HG02885 (cell line): ENCODE data around the gene SLC22A5.
"Not testable (repeated sequence)": the region's sequence is repeated elsewhere in the genome, so short reads cannot be mapped to it uniquely, and the experiment has no call there.

ENCODE experiments used
- ATAC-seq: cut with Tn5 transposase; IDR thresholded peaks from one replicate; pipeline ENCODE4 v1.9.1; 2021; ENCODE audit warnings: mild to moderate bottlenecking; ENCODE audit not compliant: unreplicated experiment, poor library complexity

Gene SLC22A5

DNA sequence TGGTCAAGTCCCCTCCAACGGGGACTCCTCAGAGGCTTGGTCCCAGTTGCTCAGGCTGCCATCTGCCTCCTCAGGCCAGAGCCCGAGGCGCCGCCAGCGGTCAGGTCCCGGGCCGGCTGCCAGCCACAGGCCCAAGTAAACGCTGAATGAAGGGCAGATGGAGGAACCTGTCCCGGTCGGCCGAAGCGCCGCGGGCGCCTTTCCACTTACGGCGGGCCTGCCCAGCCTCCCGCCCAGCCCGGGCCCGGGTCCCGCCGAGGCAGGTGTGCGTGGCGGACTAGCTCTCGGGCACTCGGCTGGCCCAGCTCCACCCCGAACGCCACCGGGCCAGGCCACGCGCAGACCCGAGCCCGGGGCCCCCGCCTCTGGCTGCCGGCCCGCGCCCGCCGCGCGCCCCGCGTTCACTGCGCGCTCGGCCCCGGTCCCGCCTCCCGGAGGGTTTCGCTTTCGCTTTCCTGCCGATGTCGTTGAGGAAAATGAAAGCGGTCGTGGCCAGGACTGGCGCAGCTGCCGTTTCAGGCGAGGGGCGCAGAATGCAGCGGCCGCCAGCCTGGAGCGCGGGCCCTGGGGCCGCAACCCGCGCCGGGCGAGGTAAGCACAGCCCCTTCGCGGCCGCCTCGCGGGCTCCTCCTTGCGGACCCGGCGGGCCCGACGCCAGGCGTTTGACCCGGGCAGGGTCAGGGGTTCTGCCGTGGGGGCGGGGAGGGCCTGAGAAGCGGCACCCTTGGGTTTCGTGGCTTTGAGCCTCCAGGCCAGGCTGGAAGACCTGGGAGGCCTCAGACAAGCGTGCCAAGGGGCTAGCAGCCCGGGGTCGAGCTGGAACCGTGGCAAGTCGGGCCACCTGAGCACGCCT is 41.2 kb downstream of the SLC22A5 start:
- ATAC-seq = peak; percentile 74

DNA sequence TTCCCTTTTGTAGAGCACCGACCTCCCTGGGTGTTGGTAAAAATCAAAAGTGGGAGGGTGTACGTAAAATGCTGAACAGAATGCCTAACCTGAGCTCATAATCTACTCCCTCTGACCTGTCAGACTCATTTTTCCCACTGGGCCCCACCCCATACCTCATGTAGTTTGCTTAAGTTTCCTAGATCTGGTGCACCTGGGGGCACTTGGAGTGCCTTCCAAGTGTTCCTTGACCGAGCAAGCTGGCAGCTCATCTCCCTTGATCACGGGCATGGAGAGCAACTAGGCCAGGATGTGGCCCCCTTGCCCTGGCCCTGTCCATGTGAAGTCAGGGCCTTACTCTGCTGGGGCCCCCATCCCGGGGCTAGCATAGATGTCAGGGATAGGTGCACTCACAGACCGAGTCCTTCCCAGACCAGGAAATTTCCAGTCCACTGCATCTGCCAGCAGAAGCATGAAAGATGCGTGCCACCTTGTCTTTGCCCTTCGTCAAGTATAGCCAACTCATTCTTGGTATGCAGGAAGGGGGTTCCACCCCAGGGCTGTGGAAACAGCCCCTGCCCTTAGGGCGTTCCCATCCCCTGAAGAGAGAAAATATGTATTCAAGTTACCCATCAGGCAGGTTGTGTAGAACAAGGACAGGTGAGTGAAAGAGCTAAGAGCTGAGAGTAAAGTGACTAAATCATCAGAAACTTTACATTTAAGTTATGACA is 41.9 kb downstream of the SLC22A5 start:
- ATAC-seq = no peak

DNA sequence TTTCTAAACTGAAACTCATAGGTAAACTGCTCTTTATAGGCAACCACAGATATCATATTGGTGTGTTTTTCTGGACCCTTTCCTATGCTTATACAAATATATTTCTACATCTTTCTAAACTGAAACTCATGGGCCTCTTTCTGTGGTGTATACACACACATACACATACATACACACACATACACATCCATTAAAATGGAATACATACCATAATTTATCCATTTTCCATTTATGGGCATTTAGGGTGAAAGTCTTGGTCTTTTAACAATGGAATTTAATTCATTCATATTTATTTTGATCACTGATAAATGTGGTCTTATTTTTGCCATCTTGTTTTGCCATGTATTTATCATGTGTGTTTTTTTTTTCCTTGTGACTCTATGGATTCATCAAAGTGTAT is 44.1 kb downstream of the SLC22A5 start:
- no peak for ATAC-seq

DNA sequence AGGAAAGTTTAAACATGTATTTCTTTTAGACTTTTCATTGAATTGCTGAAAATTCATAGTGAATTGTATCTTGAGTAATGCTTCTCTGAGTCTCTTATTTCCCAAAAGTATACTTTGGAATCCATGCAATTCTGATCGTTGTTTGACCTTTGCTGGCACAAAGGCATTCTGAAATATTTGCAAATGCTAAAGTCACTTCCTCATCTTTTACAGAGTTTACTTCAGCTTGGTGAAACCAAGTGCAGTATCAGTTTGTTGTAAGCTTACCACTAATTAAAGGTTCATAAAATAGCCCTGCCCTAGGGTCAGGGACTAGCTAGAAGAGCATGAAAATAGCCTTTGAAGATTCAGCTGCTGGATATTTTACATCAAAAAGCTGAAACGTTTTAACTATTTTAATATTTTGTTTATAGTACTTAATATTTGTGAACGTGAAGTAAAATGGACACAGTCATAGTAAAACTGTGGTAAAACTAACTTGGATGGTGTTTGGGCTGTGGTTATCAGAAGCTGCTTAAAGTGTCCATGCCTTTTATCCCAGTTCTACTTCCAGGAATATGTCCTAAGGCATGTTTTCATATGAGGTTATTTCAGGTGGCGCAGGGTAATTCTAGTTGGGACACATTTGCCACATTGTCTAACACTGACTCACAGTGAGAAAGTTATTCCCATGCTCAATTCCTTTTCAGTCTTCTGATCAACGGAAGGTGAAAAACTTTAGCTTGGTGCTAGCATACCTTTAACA is 45.3 kb downstream of the SLC22A5 start:
- no peak for ATAC-seq

DNA sequence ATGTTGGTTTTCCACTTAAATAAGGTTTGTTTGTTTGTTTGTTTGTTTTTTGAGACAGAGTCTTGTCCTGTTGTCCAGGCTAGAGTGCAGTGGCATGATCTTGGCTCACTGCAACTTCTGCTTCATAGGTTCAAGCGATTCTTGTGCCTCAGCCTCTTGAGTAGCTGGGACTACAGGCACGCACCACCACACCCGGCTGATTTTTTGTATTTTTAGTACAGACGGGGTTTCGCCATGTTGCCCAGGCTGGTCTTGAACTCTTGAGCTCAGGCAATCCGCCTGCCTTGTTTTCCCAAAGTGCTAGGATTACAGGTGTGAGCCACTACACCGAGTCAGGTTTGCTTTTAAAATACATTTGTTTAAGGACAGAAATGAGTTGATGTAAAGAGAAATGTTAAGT is 46.0 kb downstream of the SLC22A5 start:
- ATAC-seq = not testable (repeated sequence)

DNA sequence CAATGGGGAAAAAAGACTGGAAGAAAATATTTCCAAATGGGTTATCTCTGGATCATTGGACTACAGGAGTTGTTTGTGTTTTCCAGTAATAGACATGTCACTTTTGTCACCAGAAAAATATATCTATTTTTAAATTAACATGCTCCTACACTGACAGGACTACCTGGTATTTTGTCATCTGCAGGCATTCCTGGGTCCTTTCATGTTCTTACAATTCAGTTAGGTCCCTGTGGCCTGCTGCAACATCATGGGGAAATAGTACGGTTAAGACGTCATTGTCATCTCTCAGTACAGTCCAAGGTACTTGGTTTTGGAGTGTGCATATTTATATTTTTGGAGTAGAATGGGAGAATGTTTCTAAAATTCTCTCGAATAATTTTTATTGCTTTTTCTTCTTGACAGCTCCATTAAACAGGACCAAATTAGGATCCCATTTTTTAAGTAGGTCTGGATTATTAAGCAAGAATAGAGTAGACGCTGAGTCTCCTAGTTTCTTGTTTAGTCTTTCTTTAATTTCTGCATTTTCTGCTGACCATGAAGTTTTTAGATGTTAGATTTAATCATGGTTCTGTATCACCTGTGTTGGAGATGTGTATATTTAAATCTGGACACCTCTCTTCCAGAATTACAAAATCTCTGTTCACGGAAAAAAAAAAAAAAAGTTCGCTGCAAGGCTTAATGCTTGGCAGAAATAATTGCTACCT is 46.9 kb downstream of the SLC22A5 start:
- no peak for ATAC-seq

DNA sequence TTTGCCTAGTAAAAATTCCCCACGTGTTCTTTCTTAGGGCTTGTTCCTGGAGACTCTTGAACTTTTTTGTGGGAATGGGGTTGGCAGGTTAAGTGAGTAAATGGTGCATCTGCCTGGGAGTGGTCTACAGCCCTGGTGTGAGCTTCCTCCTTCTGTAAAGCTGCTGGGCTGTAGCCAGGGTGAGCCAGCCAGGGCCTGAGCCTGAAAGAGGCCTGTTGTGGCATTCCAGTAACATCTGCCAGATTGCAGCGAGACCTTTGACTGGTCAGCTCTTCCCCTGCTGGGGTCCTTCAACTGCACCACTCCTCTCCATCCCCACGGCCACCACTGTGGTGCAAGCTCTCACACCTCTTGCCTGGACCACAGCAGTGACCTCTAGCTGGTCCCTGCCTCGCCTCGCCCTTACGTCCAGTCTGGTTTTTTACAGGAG is 47.5 kb downstream of the SLC22A5 start:
- no peak for ATAC-seq

DNA sequence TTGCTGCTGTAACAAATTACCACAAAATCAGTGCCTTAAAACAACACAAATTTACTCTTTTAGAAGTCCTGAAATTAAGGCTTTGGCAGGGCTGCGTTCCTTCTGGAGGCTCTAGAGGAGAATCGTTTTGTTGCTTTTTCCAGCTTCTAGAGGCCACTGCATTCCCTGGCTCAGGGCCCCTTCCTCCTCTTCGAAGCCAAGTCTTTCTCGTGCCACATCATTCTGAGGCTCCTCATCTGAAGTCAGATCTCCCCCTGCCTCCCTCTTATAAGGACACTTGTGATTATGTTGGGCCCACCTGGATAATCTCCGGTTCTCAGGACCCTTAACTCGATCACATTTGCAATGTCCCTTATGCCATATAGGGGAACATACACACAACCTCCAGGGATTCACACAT is 48.0 kb downstream of the SLC22A5 start:
- ATAC-seq = no peak

- ATAC-seq = no peak
These were observed 48.5 kb downstream of the SLC22A5 start for GRCh38 chr5:132417889-132418485.

GRCh38 chr5:132418881-132419280 is 49.4 kb downstream of the SLC22A5 start:
- ATAC-seq = no peak

GRCh38 chr5:132419502-132420468 is 50.3 kb downstream of the SLC22A5 start:
- peak; percentile 39 for ATAC-seq

DNA sequence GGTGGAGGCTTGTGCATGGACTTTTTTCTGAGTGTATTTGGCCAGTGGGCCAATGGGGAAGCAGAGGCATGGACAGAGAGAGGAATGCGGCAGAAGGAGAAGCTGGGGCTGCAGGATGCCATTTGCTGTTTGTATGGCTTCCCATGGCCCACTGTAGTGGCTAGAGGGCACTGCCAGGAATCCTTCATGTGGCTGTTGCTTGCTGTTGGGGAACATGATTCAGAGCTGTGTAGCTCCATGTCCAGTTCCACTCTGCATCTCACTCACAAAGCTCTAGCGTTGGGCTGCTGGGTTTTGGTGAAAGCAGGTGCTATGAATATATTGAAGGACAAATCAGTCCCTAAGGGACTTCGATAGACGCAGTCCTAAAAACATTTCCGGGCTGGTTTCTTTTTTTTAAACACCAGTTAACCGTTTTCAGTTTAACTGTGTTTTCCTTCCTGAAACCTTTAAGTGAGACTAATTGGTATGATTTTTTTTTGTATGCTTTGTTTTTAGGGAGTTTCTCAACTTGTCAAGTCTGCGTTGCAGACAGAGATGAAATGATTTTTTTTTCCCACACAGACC is 51.3 kb downstream of the SLC22A5 start:
- peak; percentile 48 for ATAC-seq

- no peak for ATAC-seq
These were observed 52.0 kb downstream of the SLC22A5 start for GRCh38 chr5:132421462-132421861.

- ATAC-seq = peak; percentile 48
These were observed 53.4 kb downstream of the SLC22A5 start for GRCh38 chr5:132422720-132423437.

- ATAC-seq = no peak
These were observed 54.0 kb downstream of the SLC22A5 start for GRCh38 chr5:132423438-132423898.

DNA sequence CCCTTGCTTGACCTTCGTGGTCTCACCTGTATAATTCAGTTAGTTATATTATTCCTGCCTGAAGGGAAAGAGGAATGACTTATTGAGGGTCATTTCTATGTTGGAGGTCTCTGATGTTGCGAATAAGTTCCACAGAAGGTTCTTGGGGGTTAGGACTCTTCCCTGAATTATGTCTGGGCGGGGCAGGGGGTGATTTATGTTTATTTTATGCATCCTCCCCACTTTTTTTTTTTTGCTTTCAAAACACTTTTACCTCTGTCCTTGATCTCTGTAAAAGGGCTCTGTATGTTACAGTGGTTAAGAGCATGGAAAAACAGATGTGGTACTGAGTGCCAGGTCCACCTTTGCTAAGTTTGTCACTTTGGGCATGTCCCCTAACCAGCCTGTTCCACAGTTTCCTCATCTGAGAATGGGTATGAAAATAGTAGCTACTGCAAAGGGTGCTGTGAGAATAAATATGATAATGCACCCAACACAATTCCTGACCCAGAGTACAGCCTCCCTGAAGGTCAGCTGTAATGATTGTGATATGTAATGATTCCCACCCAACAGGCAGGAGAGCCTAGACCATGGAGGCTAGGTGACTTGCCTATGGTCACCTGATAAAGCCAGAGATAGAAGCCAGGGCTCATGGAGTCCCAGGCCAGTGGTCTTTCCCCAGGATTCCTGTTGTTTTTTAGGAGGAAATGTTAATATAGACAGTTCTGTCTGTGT is 54.8 kb downstream of the SLC22A5 start:
- ATAC-seq = no peak
